B cell (primary cell): ENCODE measurements around the gene OSBP2. TPM values are rescaled to one million over a fixed set of nuclear protein-coding genes. Genes with fewer than 3 reads are reported as not detected.

Source experiments
- ATAC-seq: fragments of 200-7000 bp; cut with Tn5 transposase; one replicate; pipeline ENCODE4 v1.10.0; 2021; ENCODE audit warnings: low read depth, mild to moderate bottlenecking, moderate number of reproducible peaks, moderate library complexity
- CTCF ChIA-PET: fragments of 350-600 bp; sonication (Branson Sonifier 250); formaldehyde crosslinking; loops from one replicate; lab custom pipeline; 2021; ENCODE audit warnings: antibody characterized with exemption, inconsistent platforms; lab: Charles Lee
- POLR2A ChIA-PET: fragments of 350-600 bp; sonication (Branson Sonifier 250); formaldehyde crosslinking; loops from one replicate; lab custom pipeline; 2021; ENCODE audit warnings: antibody characterized with exemption; lab: Charles Lee
- DNase-seq: peaks from one replicate; pipeline ENCODE4 v3.0.0; 2013
- H2AFZ ChIP-seq: 2 replicates; pipeline ENCODE4 v1.6.1; 2012; ENCODE audit warnings: mild to moderate bottlenecking, low read depth, low read length; ENCODE audit not compliant: insufficient read depth, poor library complexity, severe bottlenecking
- H3K27ac ChIP-seq, 2 donors: 1 replicate in 1 of 2; 2 replicates in 1 of 2; pipeline ENCODE4 v1.5.1; 2012 to 2013; ENCODE audit warnings: low read length in 2 of 2, mild to moderate bottlenecking in 2 of 2, moderate library complexity in 1 of 2
- H3K27me3 ChIP-seq, 4 experiments: fragments of 200-600 bp in 1 of 4; sonication (generic) in 1 of 4; replicated peaks in 1 of 4; 1 replicate in 2 of 4; 2 replicates in 2 of 4; pipeline versions ENCODE4 v1.6.1 to v1.7.0; 2013 to 2016; ENCODE audit warnings: low read length in 3 of 4, mild to moderate bottlenecking in 2 of 4, mixed read lengths in 1 of 4, moderate library complexity in 1 of 4; ENCODE audit not compliant: insufficient read depth in 4 of 4, control insufficient read depth in 3 of 4; ENCODE audit errors: control extremely low read depth in 1 of 4
- H3K36me3 ChIP-seq, 2 experiments: replicated peaks in 1 of 2; 1 replicate in 1 of 2; 2 replicates in 1 of 2; pipeline versions ENCODE4 v1.6.1 to v1.7.1; 2013; ENCODE audit warnings: low read length in 1 of 2; ENCODE audit not compliant: insufficient read depth in 2 of 2, control insufficient read depth in 1 of 2; ENCODE audit errors: control extremely low read depth in 1 of 2, extremely low read depth in 1 of 2
- H3K4me1 ChIP-seq, 2 donors: fragments of 200-600 bp in 1 of 2; sonication (generic) in 1 of 2; 1 replicate in 1 of 2; 2 replicates in 1 of 2; pipeline versions ENCODE4 v1.5.1 to v1.6.1; 2013 to 2017; ENCODE audit warnings: low read length in 2 of 2; ENCODE audit not compliant: control insufficient read depth in 2 of 2, insufficient read depth in 2 of 2
- H3K4me2 ChIP-seq: replicated peaks from 2 replicates; pipeline ENCODE3; 2012; ENCODE audit warnings: mild to moderate bottlenecking, low read depth, low read length; ENCODE audit not compliant: poor library complexity, severe bottlenecking
- H3K4me3 ChIP-seq, 5 experiments: fragments of 200-600 bp in 1 of 5; sonication (generic) in 1 of 5; 1 replicate in 3 of 5; 2 replicates in 2 of 5; pipeline versions ENCODE4 v1.5.1 to v1.7.0; 2011 to 2016; ENCODE audit warnings: low read length in 4 of 5, mild to moderate bottlenecking in 4 of 5, low read depth in 2 of 5, control low read depth in 1 of 5, moderate library complexity in 1 of 5; ENCODE audit not compliant: insufficient read depth in 1 of 5; ENCODE audit errors: control extremely low read depth in 1 of 5, extremely low read depth in 1 of 5
- H3K79me2 ChIP-seq: fragments of 200-600 bp; sonication (generic); one replicate; pipeline ENCODE4 v1.6.0; 2016; ENCODE audit warnings: low read length; ENCODE audit not compliant: control insufficient read depth, insufficient read depth
- H3K9ac ChIP-seq: fragments of 200-600 bp; sonication (generic); 2 replicates; pipeline ENCODE4 v1.6.1; 2017; ENCODE audit warnings: mild to moderate bottlenecking, low read length, moderate library complexity
- H3K9me3 ChIP-seq, 3 donors: one replicate each; pipeline versions ENCODE4 v1.6.1 to v1.7.1; 2013; ENCODE audit warnings: low read length in 2 of 3; ENCODE audit not compliant: control insufficient read depth in 2 of 3, insufficient read depth in 1 of 3; ENCODE audit errors: control extremely low read depth in 1 of 3
- H4K20me1 ChIP-seq: 2 replicates; pipeline ENCODE4 v1.6.0; 2012; ENCODE audit warnings: mild to moderate bottlenecking, low read length; ENCODE audit not compliant: insufficient read depth, control insufficient read depth, poor library complexity, severe bottlenecking
- H3K27ac Mint-ChIP-seq: one replicate; pipeline ENCODE4 v1.8.0; 2021; ENCODE audit warnings: mixed read lengths
- H3K27me3 Mint-ChIP-seq: one replicate; pipeline ENCODE4 v1.8.0; 2021; ENCODE audit warnings: mixed read lengths
- H3K4me1 Mint-ChIP-seq: one replicate; pipeline ENCODE4 v1.8.0; 2021; ENCODE audit warnings: mixed read lengths
- H3K4me3 Mint-ChIP-seq: one replicate; pipeline ENCODE4 v1.8.0; 2021; ENCODE audit warnings: mixed read lengths
- H3K9me3 Mint-ChIP-seq: one replicate; pipeline ENCODE4 v1.8.0; 2022; ENCODE audit warnings: mixed read lengths; ENCODE audit not compliant: insufficient read depth
- EZH2 ChIP-seq: IDR thresholded peaks from 2 replicates; pipeline ENCODE4 v1.6.1; 2012; ENCODE audit warnings: borderline replicate concordance, low read depth, mild to moderate bottlenecking, moderate library complexity, low read length; ENCODE audit not compliant: insufficient read depth, poor library complexity, severe bottlenecking
- WGBS: methylation state at CpG from one replicate; pipeline ENCODE4 v1.1.5; 2013; ENCODE audit warnings: missing lambda C conversion rate; ENCODE audit not compliant: insufficient coverage; 5-methylcytosine and 5-hydroxymethylcytosine counted together
- intact Hi-C: fragments of 100-400 bp; cut with micrococcal nuclease; formaldehyde crosslinking; loops from one replicate; pipeline ENCODE4 v1.10.0; 2022
- polyA plus RNA-seq: library from polyadenylated mRNA; depleted of rRNA; stranded (reverse); fragments of >200 nt; gene quantifications from 2 replicates; pipeline ENCODE4 v1.2.3, GENCODE V29; 2012
- total RNA-seq, 2 donors: library from RNA; stranded (reverse); fragments of 120-200 nt in 1 of 2; gene quantifications; 1 replicate in 1 of 2; 2 replicates in 1 of 2; pipeline versions ENCODE4 v1.2.3 to v1.2.4, GENCODE V29; 2013 to 2022
- TF ChIP-seq, protein P1 (sequence below): fragments of 200-600 bp; IDR thresholded peaks from one replicate; pipeline ENCODE4 v1.8.0; 2022; ENCODE audit warnings: antibody characterized with exemption, mild to moderate bottlenecking

OSBP2 gene
- total and polyA plus RNA-seq, 2 donors (not counting 1 experiment from before 2014, with no cell fraction given), result 0.10 to 1.0 TPM

DNA sequence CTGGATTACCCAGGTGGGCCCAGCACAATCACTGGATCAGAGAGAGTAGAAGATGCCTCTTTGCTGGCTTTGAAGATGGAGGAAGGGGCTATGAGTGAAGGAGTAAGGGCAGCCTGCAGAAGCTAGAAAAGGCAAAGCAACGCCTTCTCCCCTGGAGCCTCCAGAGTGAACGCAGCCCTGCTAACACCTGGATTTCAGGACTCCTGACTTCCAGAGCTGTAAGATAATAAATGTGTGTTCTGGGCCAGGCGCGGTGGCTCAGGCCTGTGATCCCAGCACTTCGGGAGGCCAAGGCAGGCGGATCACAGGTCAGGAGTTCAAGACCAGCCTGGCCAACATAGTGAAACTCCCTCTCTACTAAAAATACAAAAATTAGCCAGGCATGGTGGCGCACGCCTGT lies 171.5 kb downstream of the OSBP2 start:
- Histone ChIP-seq H3K79me2 (no peaks in the 10 kb centered on the region), H3K27me3 (no peaks in the 10 kb centered on the region), H2AFZ (no peak overlapping the region), H3K4me2 (no peak overlapping the region), H3K9me3 (no peaks in the 10 kb centered on the region), H3K9ac (no peak overlapping the region), H4K20me1 (no peaks in the 10 kb centered on the region), H3K27ac (no peak overlapping the region), H3K36me3 (no peaks in the 10 kb centered on the region), H3K4me3 (no peak overlapping the region), H3K4me1 (no peaks in the 10 kb centered on the region)
- TF ChIP-seq EZH2, result no peak
- TF ChIP-seq, protein P1, sequence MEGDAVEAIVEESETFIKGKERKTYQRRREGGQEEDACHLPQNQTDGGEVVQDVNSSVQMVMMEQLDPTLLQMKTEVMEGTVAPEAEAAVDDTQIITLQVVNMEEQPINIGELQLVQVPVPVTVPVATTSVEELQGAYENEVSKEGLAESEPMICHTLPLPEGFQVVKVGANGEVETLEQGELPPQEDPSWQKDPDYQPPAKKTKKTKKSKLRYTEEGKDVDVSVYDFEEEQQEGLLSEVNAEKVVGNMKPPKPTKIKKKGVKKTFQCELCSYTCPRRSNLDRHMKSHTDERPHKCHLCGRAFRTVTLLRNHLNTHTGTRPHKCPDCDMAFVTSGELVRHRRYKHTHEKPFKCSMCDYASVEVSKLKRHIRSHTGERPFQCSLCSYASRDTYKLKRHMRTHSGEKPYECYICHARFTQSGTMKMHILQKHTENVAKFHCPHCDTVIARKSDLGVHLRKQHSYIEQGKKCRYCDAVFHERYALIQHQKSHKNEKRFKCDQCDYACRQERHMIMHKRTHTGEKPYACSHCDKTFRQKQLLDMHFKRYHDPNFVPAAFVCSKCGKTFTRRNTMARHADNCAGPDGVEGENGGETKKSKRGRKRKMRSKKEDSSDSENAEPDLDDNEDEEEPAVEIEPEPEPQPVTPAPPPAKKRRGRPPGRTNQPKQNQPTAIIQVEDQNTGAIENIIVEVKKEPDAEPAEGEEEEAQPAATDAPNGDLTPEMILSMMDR, result no peak
- H3K27ac Mint-ChIP-seq, result no peak overlapping the region
- H3K4me1 Mint-ChIP-seq, result no peaks in the 10 kb centered on the region
- POLR2A ChIA-PET, result no interaction called here
- H3K27me3 Mint-ChIP-seq, result no peaks in the 10 kb centered on the region
- H3K4me3 Mint-ChIP-seq, result no peak overlapping the region
- intact Hi-C loops, result no loop called here
- no peaks in the 10 kb centered on the region for H3K9me3 Mint-ChIP-seq
- no peak for DNase-seq
- no peak for ATAC-seq
- WGBS, result 97% methylated on average over 4 of the region's 8 CpGs
- CTCF ChIA-PET, result no interaction called here

DNA sequence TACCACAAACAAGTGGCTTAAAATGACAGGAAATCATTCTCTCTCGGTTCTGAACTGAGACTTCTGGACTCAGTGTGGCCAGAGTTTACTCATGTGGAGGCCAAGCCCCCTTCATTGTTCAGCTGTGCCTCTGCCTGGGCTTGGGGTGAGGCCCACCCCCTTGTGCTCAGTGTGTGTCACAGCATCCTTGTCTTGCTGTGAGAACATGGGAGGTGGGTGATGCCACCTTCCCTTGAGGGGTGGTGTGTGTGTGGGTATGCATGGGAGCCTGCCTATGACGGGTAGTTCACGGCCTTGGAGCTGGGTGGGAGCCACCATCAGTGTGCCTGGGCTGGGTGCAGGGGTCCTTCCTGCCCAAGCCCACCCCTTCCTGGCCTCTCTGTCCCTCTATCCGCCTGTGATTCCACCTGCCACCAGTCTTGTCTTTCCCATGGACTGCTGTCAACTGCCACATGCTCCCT lies 172.2 kb downstream of the OSBP2 start:
- no peak overlapping the region for H2AFZ ChIP-seq
- ATAC-seq, result no peak
- CTCF ChIA-PET, result no interaction called here
- no peak overlapping the region for H3K4me2 ChIP-seq
- Mint-ChIP-seq H3K27ac (no peak overlapping the region), H3K9me3 (no peaks in the 10 kb centered on the region), H3K27me3 (no peaks in the 10 kb centered on the region), H3K4me3 (no peak overlapping the region), H3K4me1 (no peaks in the 10 kb centered on the region)
- no peak overlapping the region for H3K4me3 ChIP-seq
- TF ChIP-seq, protein P1, result no peak
- no peak for TF ChIP-seq EZH2
- no peaks in the 10 kb centered on the region for H3K36me3 ChIP-seq
- H3K9ac ChIP-seq, result no peak overlapping the region
- POLR2A ChIA-PET, result no interaction called here
- H3K27me3 ChIP-seq, result no peaks in the 10 kb centered on the region
- H3K27ac ChIP-seq, result no peak overlapping the region
- no peak for DNase-seq
- H3K79me2 ChIP-seq, result no peaks in the 10 kb centered on the region
- no peaks in the 10 kb centered on the region for H3K9me3 ChIP-seq
- WGBS, result 70% methylated on average over 4 of the region's 4 CpGs
- H4K20me1 ChIP-seq, result no peaks in the 10 kb centered on the region
- intact Hi-C loops, result no loop called here
- no peaks in the 10 kb centered on the region for H3K4me1 ChIP-seq
